ENCODE measurements around the gene STRN4.
A peak's percentile ranks its signal among the peaks of the same experiment; 100 is the strongest.

Gene STRN4

GRCh38 chr19:46731584-46731983 lies 14.7 kb downstream of the STRN4 start:
- no peak for DNase-seq (ENCODE audit: low read depth)
- H3K4me3 ChIP-seq (ENCODE audit: low read depth, low read length): no peak overlapping the region
- no peak for TF ChIP-seq CTCF (conservative IDR thresholded peaks at IDR 0.05; ENCODE audit: low read depth, low read length)

- H3K4me3 ChIP-seq (ENCODE audit: low read depth, low read length): no peak overlapping the region
- no peak for TF ChIP-seq CTCF (conservative IDR thresholded peaks at IDR 0.05; ENCODE audit: low read depth, low read length)
- peak; percentile 93 for DNase-seq (ENCODE audit: low read depth)
Observed at GRCh38 chr19:46731007-46731501, 15.2 kb downstream of the STRN4 start.

- H3K4me3 ChIP-seq (ENCODE audit: low read depth, low read length): no peak overlapping the region
- TF ChIP-seq CTCF (conservative IDR thresholded peaks at IDR 0.05; ENCODE audit: low read depth, low read length): no peak
- DNase-seq (ENCODE audit: low read depth): no peak
Observed at GRCh38 chr19:46730595-46730994, 15.7 kb downstream of the STRN4 start.

- no peak for TF ChIP-seq CTCF (conservative IDR thresholded peaks at IDR 0.05; ENCODE audit: low read depth, low read length)
- H3K4me3 ChIP-seq (ENCODE audit: low read depth, low read length): no peak overlapping the region
- no peak for DNase-seq (ENCODE audit: low read depth)
Observed at GRCh38 chr19:46730187-46730586, 16.1 kb downstream of the STRN4 start.

GRCh38 chr19:46729696-46730095 lies 16.6 kb downstream of the STRN4 start:
- H3K4me3 ChIP-seq (ENCODE audit: low read depth, low read length): no peak overlapping the region
- DNase-seq (ENCODE audit: low read depth): no peak
- no peak for TF ChIP-seq CTCF (conservative IDR thresholded peaks at IDR 0.05; ENCODE audit: low read depth, low read length)

- DNase-seq (ENCODE audit: low read depth): peak; percentile 71
- no peak overlapping the region for H3K4me3 ChIP-seq (ENCODE audit: low read depth, low read length)
- TF ChIP-seq CTCF (conservative IDR thresholded peaks at IDR 0.05; ENCODE audit: low read depth, low read length): peak; percentile 92
Observed at GRCh38 chr19:46728693-46729339, 17.4 kb downstream of the STRN4 start.

- H3K4me3 ChIP-seq (ENCODE audit: low read depth, low read length): no peak overlapping the region
- DNase-seq (ENCODE audit: low read depth): no peak
- no peak for TF ChIP-seq CTCF (conservative IDR thresholded peaks at IDR 0.05; ENCODE audit: low read depth, low read length)
Observed at GRCh38 chr19:46728208-46728607, 18.0 kb downstream of the STRN4 start.

Data from choroid plexus epithelial cell (primary cell).